ENCODE measurements around the gene CNKSR3.

GRCh38 chr6:154360476-154360875 lies 150.0 kb downstream of the CNKSR3 start:
- TF ChIP-seq TAF1 (IDR thresholded peaks at IDR 0.05; ENCODE audit: borderline replicate concordance, insufficient read depth, low read length) (no peak), SIN3A (IDR thresholded peaks at IDR 0.05; ENCODE audit: borderline replicate concordance, insufficient read depth, low read length) (no peak), REST (IDR thresholded peaks at IDR 0.05; ENCODE audit: insufficient read depth in 1 of 2, low read depth in 2 of 2, low read length in 2 of 2) (no peak), POLR2AphosphoS5 (IDR thresholded peaks at IDR 0.05; ENCODE audit: low read depth, low read length) (no peak)

Measured in PFSK-1 (cell line).